Measurements from ENCODE around the gene GPC1. TPM values are rescaled to one million over a fixed set of nuclear protein-coding genes. Genes with fewer than 3 reads are reported as not detected.

Gene GPC1
- total RNA-seq, 4 donors from 2014 or later = 112 to 188 (median 180) TPM

DNA sequence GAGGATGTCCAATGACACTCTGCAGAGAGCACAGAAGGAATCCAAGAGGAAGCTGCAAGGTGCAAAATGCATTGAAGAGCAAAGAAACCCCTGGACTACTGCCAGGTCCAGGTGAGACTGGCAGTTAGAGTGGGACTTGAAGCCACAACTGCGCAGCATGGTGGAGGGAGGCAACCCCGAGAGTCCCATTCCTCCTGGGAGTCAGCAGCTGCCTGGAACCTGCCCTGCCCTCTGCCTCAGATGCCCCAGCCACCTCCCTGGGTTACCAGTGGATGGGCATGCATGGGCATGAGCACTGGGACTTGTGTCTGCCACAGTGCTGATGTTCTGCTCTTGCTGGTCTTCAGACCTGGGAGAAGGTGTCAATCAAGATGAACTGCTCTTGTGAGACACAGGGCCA, 79.2 kb downstream of the GPC1 start:
- DNase-seq (no peak), ATAC-seq (no peak)
- Histone ChIP-seq H3K27me3 (no peaks in the 10 kb centered on the region), H3K4me3 (no peak overlapping the region), H3K9me3 (no peaks in the 10 kb centered on the region), H3K4me1 (no peaks in the 10 kb centered on the region), H3K36me3 (no peaks in the 10 kb centered on the region), H3K27ac (no peak overlapping the region)
- intact Hi-C loops (cut with DNase I; ENCODE audit: low total_unique reads) = no loop called here
- in situ Hi-C loops (cut with MboI; ENCODE audit: low sequenced_read_pairs in 4 of 4) = loop anchor here in 3 of 4 donors (25.0 kb wide), 1 partner anchor 198 kb away; no protein-coding TSS in a partner anchor
- TF ChIP-seq POLR2A (IDR thresholded peaks at IDR 0.05) = no peak
- TF ChIP-seq, protein P1, sequence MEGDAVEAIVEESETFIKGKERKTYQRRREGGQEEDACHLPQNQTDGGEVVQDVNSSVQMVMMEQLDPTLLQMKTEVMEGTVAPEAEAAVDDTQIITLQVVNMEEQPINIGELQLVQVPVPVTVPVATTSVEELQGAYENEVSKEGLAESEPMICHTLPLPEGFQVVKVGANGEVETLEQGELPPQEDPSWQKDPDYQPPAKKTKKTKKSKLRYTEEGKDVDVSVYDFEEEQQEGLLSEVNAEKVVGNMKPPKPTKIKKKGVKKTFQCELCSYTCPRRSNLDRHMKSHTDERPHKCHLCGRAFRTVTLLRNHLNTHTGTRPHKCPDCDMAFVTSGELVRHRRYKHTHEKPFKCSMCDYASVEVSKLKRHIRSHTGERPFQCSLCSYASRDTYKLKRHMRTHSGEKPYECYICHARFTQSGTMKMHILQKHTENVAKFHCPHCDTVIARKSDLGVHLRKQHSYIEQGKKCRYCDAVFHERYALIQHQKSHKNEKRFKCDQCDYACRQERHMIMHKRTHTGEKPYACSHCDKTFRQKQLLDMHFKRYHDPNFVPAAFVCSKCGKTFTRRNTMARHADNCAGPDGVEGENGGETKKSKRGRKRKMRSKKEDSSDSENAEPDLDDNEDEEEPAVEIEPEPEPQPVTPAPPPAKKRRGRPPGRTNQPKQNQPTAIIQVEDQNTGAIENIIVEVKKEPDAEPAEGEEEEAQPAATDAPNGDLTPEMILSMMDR (IDR thresholded peaks at IDR 0.05 in 4 of 5, conservative IDR thresholded peaks at IDR 0.05 in 1 of 5) = no peak

- ATAC-seq (no peak), DNase-seq (no peak)
- in situ Hi-C loops (cut with MboI; ENCODE audit: low sequenced_read_pairs in 4 of 4) = loop anchor here in 3 of 4 donors (25.0 kb wide), 1 partner anchor 195 kb away; no protein-coding TSS in a partner anchor
Observed at GRCh38 chr2:240517342-240517741, 81.9 kb downstream of the GPC1 start.

More at GRCh38 chr2:240517342-240517741, 81.9 kb downstream of the GPC1 start:
- TF ChIP-seq, protein P1 (IDR thresholded peaks at IDR 0.05 in 4 of 5, conservative IDR thresholded peaks at IDR 0.05 in 1 of 5) = no peak
- TF ChIP-seq POLR2A (IDR thresholded peaks at IDR 0.05) = no peak
- Histone ChIP-seq H3K27ac (no peak overlapping the region), H3K36me3 (no peaks in the 10 kb centered on the region), H3K9me3 (no peaks in the 10 kb centered on the region), H3K27me3 (peaks cover 0 to 6% (median 5%) of the 10 kb centered on the region in 3 donors), H3K4me3 (no peak overlapping the region), H3K4me1 (no peaks in the 10 kb centered on the region)
- intact Hi-C loops (cut with DNase I; ENCODE audit: low total_unique reads) = no loop called here

MicroRNA genes within 50 kb of the gene (microRNA counts, 767-probe panel; counts per million panel counts)
- 356 to 448 counts per million in 2 donors for microRNA hsa-miR-149-5p

Small RNA genes within 50 kb of the gene (microRNA-seq; reads per million reads assigned to microRNA genes)
- 260 to 420 reads per million in 2 donors for gene MIR149 (ENCODE audit: borderline replicate concordance in 2 of 2)

Other genes with a start within 250 kb of the GPC1 start
- 1 to 10 TPM; 3.3 to 9.0 (median 5.6) TPM for gene ANKMY1, start 122.3 kb downstream of the GPC1 start, total RNA-seq
- gene DUSP28, start 124.7 kb downstream of the GPC1 start, total RNA-seq = 10 to 100 TPM in 3 of 4 donors, 1 to 10 TPM in 1; 7.6 to 18.3 (median 13.2) TPM
- gene RNPEPL1, start 132.8 kb downstream of the GPC1 start, total RNA-seq = 100 to 1,000 TPM in 2 of 4 donors, 10 to 100 TPM in 2; 31.9 to 124 (median 99.6) TPM
- gene CAPN10, start 151.1 kb downstream of the GPC1 start, total RNA-seq = 10 to 100 TPM in 1 of 4 donors, 1 to 10 TPM in 3; 6.8 to 12.2 (median 7.5) TPM
- 1 to 10 TPM in 1 of 4 donors, under 1 TPM in 3; 0.72 to 1.8 (median 0.87) TPM for gene GPR35, start 189.8 kb downstream of the GPC1 start, total RNA-seq
- gene AQP12B, start 247.2 kb downstream of the GPC1 start, total RNA-seq = not detected